ENCODE data around the gene EYA4. TPM values are rescaled to one million over a fixed set of nuclear protein-coding genes. Genes with fewer than 3 reads are reported as not detected.

Gene EYA4
- total and polyA plus RNA-seq, 2 donors (not counting 3 experiments of a cell fraction or from before 2014, with no cell fraction given), result not detected

- TF ChIP-seq, protein P1, sequence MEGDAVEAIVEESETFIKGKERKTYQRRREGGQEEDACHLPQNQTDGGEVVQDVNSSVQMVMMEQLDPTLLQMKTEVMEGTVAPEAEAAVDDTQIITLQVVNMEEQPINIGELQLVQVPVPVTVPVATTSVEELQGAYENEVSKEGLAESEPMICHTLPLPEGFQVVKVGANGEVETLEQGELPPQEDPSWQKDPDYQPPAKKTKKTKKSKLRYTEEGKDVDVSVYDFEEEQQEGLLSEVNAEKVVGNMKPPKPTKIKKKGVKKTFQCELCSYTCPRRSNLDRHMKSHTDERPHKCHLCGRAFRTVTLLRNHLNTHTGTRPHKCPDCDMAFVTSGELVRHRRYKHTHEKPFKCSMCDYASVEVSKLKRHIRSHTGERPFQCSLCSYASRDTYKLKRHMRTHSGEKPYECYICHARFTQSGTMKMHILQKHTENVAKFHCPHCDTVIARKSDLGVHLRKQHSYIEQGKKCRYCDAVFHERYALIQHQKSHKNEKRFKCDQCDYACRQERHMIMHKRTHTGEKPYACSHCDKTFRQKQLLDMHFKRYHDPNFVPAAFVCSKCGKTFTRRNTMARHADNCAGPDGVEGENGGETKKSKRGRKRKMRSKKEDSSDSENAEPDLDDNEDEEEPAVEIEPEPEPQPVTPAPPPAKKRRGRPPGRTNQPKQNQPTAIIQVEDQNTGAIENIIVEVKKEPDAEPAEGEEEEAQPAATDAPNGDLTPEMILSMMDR (IDR thresholded peaks at IDR 0.05; ENCODE audit: extremely low read depth in 1 of 2, insufficient read depth in 1 of 2, low read depth in 1 of 2, low read length in 2 of 2), result no peak
- no peak for TF ChIP-seq POLR2AphosphoS5 (IDR thresholded peaks at IDR 0.05; ENCODE audit: insufficient read depth, low read depth, low read length)
- TF ChIP-seq EZH2 (IDR thresholded peaks at IDR 0.05; ENCODE audit: borderline replicate concordance, low read depth, low read length, severe bottlenecking), result no peak
- TF ChIP-seq MAX (IDR thresholded peaks at IDR 0.05; ENCODE audit: insufficient read depth, insufficient read length), result no peak
- no peak for TF ChIP-seq POLR2A (IDR thresholded peaks at IDR 0.05; ENCODE audit: low read depth, low read length)
- TF ChIP-seq FOS (IDR thresholded peaks at IDR 0.05; ENCODE audit: borderline replicate concordance, insufficient read depth, low read length), result no peak
- no peak for TF ChIP-seq JUN (IDR thresholded peaks at IDR 0.05; ENCODE audit: borderline replicate concordance, insufficient read depth, insufficient read length, low read depth)
- no peak for TF ChIP-seq GATA2 (IDR thresholded peaks at IDR 0.05; ENCODE audit: insufficient read depth, insufficient read length, low read depth, low read length)
- TF ChIP-seq MYC (IDR thresholded peaks at IDR 0.05; ENCODE audit: low read depth, low read length), result no peak
- no peaks in the 10 kb centered on the region for H3K9me3 ChIP-seq (replicated peaks; ENCODE audit: control insufficient read depth, insufficient read depth, low read length)
- intact Hi-C loops (cut with micrococcal nuclease), result no loop called here
- no peak overlapping the region for H3K9ac ChIP-seq (replicated peaks; ENCODE audit: extremely low read depth, insufficient read depth, low read length)
- no peak overlapping the region for H2AFZ ChIP-seq (ENCODE audit: low read depth, low read length)
- no peak overlapping the region for H3K4me3 ChIP-seq (replicated peaks in 1 of 3; ENCODE audit: insufficient read depth in 1 of 3, low read depth in 1 of 3, low read length in 3 of 3)
- H3K27ac ChIP-seq (ENCODE audit: insufficient read depth, low read depth, low read length), result no peak overlapping the region
- no peaks in the 10 kb centered on the region for H3K79me2 ChIP-seq (ENCODE audit: control insufficient read depth, insufficient read depth, low read length)
- no peak for DNase-seq (ENCODE audit: low read depth, low spot score)
- H3K4me2 ChIP-seq (ENCODE audit: insufficient read depth, low read length), result no peak overlapping the region
- peaks cover 2% of the 10 kb centered on the region for H4K20me1 ChIP-seq (replicated peaks; ENCODE audit: control insufficient read depth, extremely low read depth, insufficient read depth, low read length)
- H3K27me3 ChIP-seq (ENCODE audit: control insufficient read depth in 2 of 2, insufficient read depth in 2 of 2, low read length in 2 of 2), result peaks cover 0 to 3% of the 10 kb centered on the region in 2 experiments
- ChIA-PET CTCF (interaction anchor here (0.9 kb wide), 1 partner anchor 13 kb away, joined by 3 read pairs; no protein-coding TSS in a partner anchor), POLR2A (no interaction called here)
- H3K36me3 ChIP-seq (ENCODE audit: control insufficient read depth in 2 of 2, extremely low read depth in 1 of 2, insufficient read depth in 2 of 2, low read length in 2 of 2), result no peaks in the 10 kb centered on the region
- FAIRE-seq, result no peak
- dilution Hi-C loops (cut with MboI; ENCODE audit: extremely low pct_ligation_motif_present, low sequenced_read_pairs), result no loop called here
- BruUV-seq (replicated peaks), result no TSS peak
- no peaks in the 10 kb centered on the region for H3K4me1 ChIP-seq (ENCODE audit: control insufficient read depth, extremely low read depth, insufficient read depth, low read length)
- H3K9me1 ChIP-seq (replicated peaks; ENCODE audit: control insufficient read depth, extremely low read depth, insufficient read depth, low read length), result no peaks in the 10 kb centered on the region
These were observed 49.8 kb downstream of the EYA4 start for GRCh38 chr6:133290930-133291329.
